Fibroblast of lung (primary cell): Measurements from ENCODE around the gene SPATS2L.

Experiments used
- CTCF ChIP-seq, 2 donors: IDR thresholded peaks in 1 of 2; conservative IDR thresholded peaks in 1 of 2; 1 replicate in 1 of 2; 2 replicates in 1 of 2; pipeline ENCODE4 v1.5.1; 2011 to 2012; ENCODE audit warnings: low read length in 2 of 2, control low read depth in 1 of 2, inconsistent platforms in 1 of 2, low read depth in 1 of 2, mild to moderate bottlenecking in 1 of 2
- EZH2 ChIP-seq: IDR thresholded peaks from 2 replicates; pipeline ENCODE4 v1.5.1; 2012; ENCODE audit warnings: low read length, control low read depth, mild to moderate bottlenecking; ENCODE audit errors: missing control alignments

GRCh38 chr2:200322607-200323006 lies 16.1 kb downstream of the SPATS2L start:
- TF ChIP-seq EZH2 (no peak), CTCF (conservative IDR thresholded peaks at IDR 0.05 in 1 of 2, IDR thresholded peaks at IDR 0.05 in 1 of 2; ENCODE audit: low read depth in 1 of 2, low read length in 2 of 2) (no peak)
